CD4-positive, alpha-beta T cell (primary cell): ENCODE measurements around the gene CHRM4. TPM values are rescaled to one million over a fixed set of nuclear protein-coding genes. Genes with fewer than 3 reads are reported as not detected.

Experiments used
- ATAC-seq: fragments of 200-7000 bp; cut with Tn5 transposase; one replicate; pipeline ENCODE4 v1.10.0; 2022; ENCODE audit warnings: mild to moderate bottlenecking; ENCODE audit not compliant: poor library complexity
- CTCF ChIA-PET: fragments of 350-600 bp; sonication (Branson Sonifier 250); formaldehyde crosslinking; loops from one replicate; lab custom pipeline; 2021; ENCODE audit warnings: antibody characterized with exemption, inconsistent platforms; lab: Charles Lee
- POLR2A ChIA-PET: fragments of 350-600 bp; sonication (Branson Sonifier 250); formaldehyde crosslinking; loops from one replicate; lab custom pipeline; 2021; ENCODE audit warnings: antibody characterized with exemption, inconsistent platforms; lab: Charles Lee
- DNase-seq, 14 experiments: peaks; one replicate each; pipeline ENCODE4 v3.0.0-alpha.2; 2013 to 2020; ENCODE audit warnings: mixed read lengths in 2 of 14
- H3K27ac ChIP-seq, 2 donors: one replicate each; pipeline versions ENCODE4 v1.5.1 to v1.7.0; 2013; ENCODE audit warnings: low read length in 2 of 2, low read depth in 1 of 2, mild to moderate bottlenecking in 1 of 2
- H3K27me3 ChIP-seq, 2 experiments: 1 replicate in 1 of 2; 2 replicates in 1 of 2; pipeline versions ENCODE4 v1.6.1 to v1.7.0; 2013; ENCODE audit warnings: low read length in 2 of 2, control low read depth in 1 of 2, mild to moderate bottlenecking in 1 of 2, moderate library complexity in 1 of 2; ENCODE audit not compliant: insufficient read depth in 2 of 2, control insufficient read depth in 1 of 2
- H3K36me3 ChIP-seq: one replicate; pipeline ENCODE4 v1.6.1; 2013; ENCODE audit warnings: low read length, control low read depth; ENCODE audit not compliant: insufficient read depth
- H3K4me1 ChIP-seq: one replicate; pipeline ENCODE4 v1.6.1; 2013; ENCODE audit warnings: low read length, control low read depth; ENCODE audit not compliant: insufficient read depth
- H3K4me3 ChIP-seq: one replicate; pipeline ENCODE4 v1.5.1; 2013; ENCODE audit warnings: mild to moderate bottlenecking, low read length, moderate library complexity
- H3K9me3 ChIP-seq, 2 experiments: 1 replicate in 1 of 2; 2 replicates in 1 of 2; pipeline versions ENCODE4 v1.6.1 to v1.7.0; 2013; ENCODE audit warnings: low read length in 2 of 2, mild to moderate bottlenecking in 2 of 2, control low read depth in 1 of 2, moderate library complexity in 1 of 2; ENCODE audit not compliant: control insufficient read depth in 1 of 2, insufficient read depth in 1 of 2
- H3K27ac Mint-ChIP-seq: one replicate; pipeline ENCODE4 v1.8.0; 2020; ENCODE audit warnings: mixed read lengths
- H3K27me3 Mint-ChIP-seq: one replicate; pipeline ENCODE4 v1.8.0; 2021; ENCODE audit warnings: mixed read lengths
- H3K36me3 Mint-ChIP-seq: one replicate; pipeline ENCODE4 v1.8.0; 2021; ENCODE audit warnings: low read depth, mixed read lengths
- H3K4me1 Mint-ChIP-seq: one replicate; pipeline ENCODE4 v1.8.0; 2021; ENCODE audit warnings: low read depth, mixed read lengths
- H3K4me3 Mint-ChIP-seq: one replicate; pipeline ENCODE4 v1.8.0; 2020; ENCODE audit warnings: mild to moderate bottlenecking, mixed read lengths
- H3K9me3 Mint-ChIP-seq: one replicate; pipeline ENCODE4 v1.8.0; 2020; ENCODE audit warnings: mixed read lengths
- intact Hi-C, 2 experiments: fragments of 100-400 bp; cut with DNase I in 1 of 2; cut with micrococcal nuclease in 1 of 2; formaldehyde crosslinking; loops; one replicate each; pipeline versions ENCODE4 v1.15.1 to v1.9.0; 2023 to 2025; cut with DNase I, micrococcal nuclease
- total RNA-seq, 174 experiments: library from RNA in 2 of 174; stranded (reverse) in 2 of 174; gene quantifications; one replicate each; pipeline ENCODE4 v1.2.3 and lab custom pipeline; 2021 to 2026
- TF ChIP-seq, protein P1 (sequence below): fragments of 200-600 bp; IDR thresholded peaks from one replicate; pipeline ENCODE4 v1.8.0; 2022; ENCODE audit warnings: antibody characterized with exemption, mild to moderate bottlenecking

Gene CHRM4
- total RNA-seq, 2 experiments from 2014 or later, result 3.2 to 3.7 TPM

DNA sequence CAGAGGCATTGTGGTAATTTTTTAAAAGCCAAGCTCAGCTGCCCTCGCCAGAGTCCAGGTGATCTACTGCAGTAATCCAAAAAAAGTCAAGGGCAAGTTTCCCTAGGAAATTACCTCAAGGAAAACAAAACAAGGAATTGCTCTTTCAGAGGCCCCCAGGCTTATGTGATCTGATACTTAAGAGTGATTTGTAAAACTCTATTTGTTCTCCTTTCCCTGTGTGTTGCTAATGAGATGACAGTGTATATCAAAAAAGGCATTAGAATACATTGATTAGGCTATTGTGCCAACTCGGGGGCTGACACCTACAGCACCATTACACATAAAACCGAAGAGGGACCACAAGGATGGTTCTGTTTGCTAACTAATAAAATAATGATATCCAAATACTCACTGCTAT is 44.5 kb upstream of the CHRM4 start:
- no peak overlapping the region for H3K4me3 Mint-ChIP-seq
- DNase-seq (no peak), ATAC-seq (no peak)
- no peaks in the 10 kb centered on the region for H3K4me1 Mint-ChIP-seq
- Histone ChIP-seq H3K27me3 (no peaks in the 10 kb centered on the region), H3K4me3 (no peak overlapping the region), H3K4me1 (no peaks in the 10 kb centered on the region), H3K36me3 (peaks cover 62% of the 10 kb centered on the region), H3K9me3 (no peaks in the 10 kb centered on the region), H3K27ac (no peak overlapping the region)
- no peak overlapping the region for H3K27ac Mint-ChIP-seq
- CTCF ChIA-PET, result no interaction called here
- peaks cover 95% of the 10 kb centered on the region for H3K36me3 Mint-ChIP-seq
- H3K27me3 Mint-ChIP-seq, result no peaks in the 10 kb centered on the region
- POLR2A ChIA-PET, result no interaction called here
- TF ChIP-seq, protein P1, sequence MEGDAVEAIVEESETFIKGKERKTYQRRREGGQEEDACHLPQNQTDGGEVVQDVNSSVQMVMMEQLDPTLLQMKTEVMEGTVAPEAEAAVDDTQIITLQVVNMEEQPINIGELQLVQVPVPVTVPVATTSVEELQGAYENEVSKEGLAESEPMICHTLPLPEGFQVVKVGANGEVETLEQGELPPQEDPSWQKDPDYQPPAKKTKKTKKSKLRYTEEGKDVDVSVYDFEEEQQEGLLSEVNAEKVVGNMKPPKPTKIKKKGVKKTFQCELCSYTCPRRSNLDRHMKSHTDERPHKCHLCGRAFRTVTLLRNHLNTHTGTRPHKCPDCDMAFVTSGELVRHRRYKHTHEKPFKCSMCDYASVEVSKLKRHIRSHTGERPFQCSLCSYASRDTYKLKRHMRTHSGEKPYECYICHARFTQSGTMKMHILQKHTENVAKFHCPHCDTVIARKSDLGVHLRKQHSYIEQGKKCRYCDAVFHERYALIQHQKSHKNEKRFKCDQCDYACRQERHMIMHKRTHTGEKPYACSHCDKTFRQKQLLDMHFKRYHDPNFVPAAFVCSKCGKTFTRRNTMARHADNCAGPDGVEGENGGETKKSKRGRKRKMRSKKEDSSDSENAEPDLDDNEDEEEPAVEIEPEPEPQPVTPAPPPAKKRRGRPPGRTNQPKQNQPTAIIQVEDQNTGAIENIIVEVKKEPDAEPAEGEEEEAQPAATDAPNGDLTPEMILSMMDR, result no peak
- intact Hi-C loops, result no loop called here
- H3K9me3 Mint-ChIP-seq, result no peaks in the 10 kb centered on the region

DNA sequence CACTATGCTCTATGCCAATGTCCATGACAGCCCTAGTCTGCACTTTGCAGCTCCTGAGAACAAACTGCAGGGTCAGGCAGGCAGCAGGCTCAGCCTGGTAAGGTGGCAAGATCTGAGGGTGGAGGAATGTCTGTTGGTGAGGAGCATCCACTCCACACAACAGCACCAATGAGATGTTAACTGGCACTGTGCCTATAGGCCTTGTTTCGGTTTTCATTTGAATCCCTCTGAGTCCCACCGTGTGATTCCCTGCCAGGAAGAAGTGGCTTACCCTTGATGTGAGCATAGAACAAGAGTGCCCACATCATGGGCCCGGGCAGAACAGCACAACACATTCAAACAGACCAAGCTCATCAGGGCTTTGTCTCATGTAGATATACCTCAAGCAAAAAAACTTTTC is 44.1 kb upstream of the CHRM4 start:
- Histone ChIP-seq H3K27me3 (no peaks in the 10 kb centered on the region), H3K4me1 (no peaks in the 10 kb centered on the region), H3K4me3 (no peak overlapping the region), H3K27ac (no peak overlapping the region), H3K36me3 (peaks cover 65% of the 10 kb centered on the region), H3K9me3 (no peaks in the 10 kb centered on the region)
- Mint-ChIP-seq H3K27me3 (no peaks in the 10 kb centered on the region), H3K27ac (no peak overlapping the region), H3K4me1 (no peaks in the 10 kb centered on the region), H3K9me3 (no peaks in the 10 kb centered on the region), H3K36me3 (peaks cover 95% of the 10 kb centered on the region), H3K4me3 (no peak overlapping the region)
- TF ChIP-seq, protein P1, result no peak
- no peak for DNase-seq
- ChIA-PET CTCF (no interaction called here), POLR2A (no interaction called here)
- ATAC-seq, result no peak
- intact Hi-C loops, result no loop called here

- no peaks in the 10 kb centered on the region for H3K27me3 ChIP-seq
- H3K4me3 ChIP-seq, result no peak overlapping the region
- H3K27ac ChIP-seq, result no peak overlapping the region
- TF ChIP-seq, protein P1, result no peak
- H3K9me3 ChIP-seq, result no peaks in the 10 kb centered on the region
- Mint-ChIP-seq H3K9me3 (no peaks in the 10 kb centered on the region), H3K27me3 (no peaks in the 10 kb centered on the region), H3K36me3 (peaks cover 97% of the 10 kb centered on the region), H3K4me1 (no peaks in the 10 kb centered on the region), H3K4me3 (no peak overlapping the region), H3K27ac (no peak overlapping the region)
- ChIA-PET POLR2A (no interaction called here), CTCF (no interaction called here)
- no peaks in the 10 kb centered on the region for H3K4me1 ChIP-seq
- intact Hi-C loops, result no loop called here
- no peak for ATAC-seq
- no peak for DNase-seq
- peaks cover 69% of the 10 kb centered on the region for H3K36me3 ChIP-seq
Observed at GRCh38 chr11:46431211-46431610, 39.6 kb upstream of the CHRM4 start.
